HG02588 (cell line): ENCODE data around the gene OGFR.

Experiments
- ATAC-seq: cut with Tn5 transposase; IDR thresholded peaks from one replicate; pipeline ENCODE4 v1.9.1; 2021; ENCODE audit warnings: mild to moderate bottlenecking, moderate library complexity; ENCODE audit not compliant: unreplicated experiment

Gene OGFR

DNA sequence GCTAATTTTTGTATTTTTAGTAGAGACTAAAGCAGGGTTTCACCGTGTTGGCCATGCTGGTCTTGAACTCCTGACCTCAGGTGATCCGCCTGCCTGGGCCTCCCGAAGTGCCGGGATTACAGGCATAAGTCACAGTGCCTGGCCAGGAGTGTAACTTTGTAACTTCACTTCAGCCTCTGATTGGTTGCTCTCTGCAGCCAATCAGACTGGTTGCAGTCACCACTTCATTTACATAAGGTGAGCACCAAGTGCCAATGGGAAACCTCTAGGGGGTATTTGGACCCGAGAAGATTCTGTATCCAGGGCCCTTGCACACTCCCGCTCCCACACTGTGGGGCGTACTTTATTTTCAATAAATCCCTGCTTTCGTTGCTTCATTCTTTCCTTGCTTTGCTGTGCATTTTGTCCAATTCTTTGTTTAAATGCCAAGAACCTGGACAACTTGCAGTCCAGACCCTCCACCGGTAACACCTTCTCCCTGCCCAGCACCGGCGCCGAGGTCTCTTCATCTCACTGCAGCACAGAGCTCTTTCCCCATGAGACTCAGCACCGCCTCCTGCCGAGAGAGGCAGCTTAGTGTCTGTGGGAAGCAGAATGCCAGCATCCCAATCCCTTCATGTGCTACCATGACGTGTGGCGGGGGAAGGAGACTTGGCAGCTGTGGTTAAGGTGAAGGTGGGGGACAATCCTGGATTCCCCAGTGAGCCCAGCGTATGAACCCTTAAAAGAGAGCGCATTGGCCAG is 22.3 kb upstream of the OGFR start:
- ATAC-seq, result no peak

DNA sequence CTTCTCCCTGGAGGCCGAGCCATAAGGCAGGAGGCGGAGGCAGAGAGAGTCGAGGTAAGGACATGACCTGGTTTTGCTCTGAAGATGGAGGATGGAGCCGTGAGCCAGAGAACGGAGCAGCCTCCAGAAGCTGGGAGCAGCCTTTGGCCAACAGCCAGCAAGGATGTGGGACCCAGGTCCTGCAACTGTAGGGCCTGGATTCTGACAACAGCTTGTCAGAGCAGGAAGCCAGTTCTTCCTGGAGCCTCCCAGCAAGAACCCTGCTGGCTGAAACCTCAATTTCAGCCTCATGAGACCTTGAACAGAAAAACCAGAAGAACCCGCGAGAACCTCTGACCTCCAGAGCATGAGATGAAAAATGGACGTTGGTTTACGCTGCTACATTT is 21.7 kb upstream of the OGFR start:
- ATAC-seq, result no peak

DNA sequence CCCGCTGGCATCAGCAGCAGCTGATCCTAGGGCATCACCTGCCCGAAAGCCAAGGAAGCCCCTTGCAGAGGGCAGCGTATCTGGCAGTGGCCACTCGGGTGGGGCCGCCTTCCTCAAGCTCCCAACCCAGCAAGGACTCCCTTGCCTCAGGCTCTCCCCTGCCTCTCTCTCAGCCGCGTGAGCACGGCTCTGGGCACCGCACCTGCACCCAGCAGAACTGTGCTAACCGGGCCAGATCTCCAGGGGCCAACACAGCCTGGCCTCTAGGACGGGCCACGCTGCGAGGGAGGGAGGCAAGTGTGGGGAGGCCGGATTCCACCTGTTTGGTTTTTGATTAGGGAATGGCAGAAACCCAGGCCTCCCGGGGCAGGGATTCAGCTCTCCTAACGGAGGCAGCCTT is 20.1 kb upstream of the OGFR start:
- ATAC-seq, result no peak

DNA sequence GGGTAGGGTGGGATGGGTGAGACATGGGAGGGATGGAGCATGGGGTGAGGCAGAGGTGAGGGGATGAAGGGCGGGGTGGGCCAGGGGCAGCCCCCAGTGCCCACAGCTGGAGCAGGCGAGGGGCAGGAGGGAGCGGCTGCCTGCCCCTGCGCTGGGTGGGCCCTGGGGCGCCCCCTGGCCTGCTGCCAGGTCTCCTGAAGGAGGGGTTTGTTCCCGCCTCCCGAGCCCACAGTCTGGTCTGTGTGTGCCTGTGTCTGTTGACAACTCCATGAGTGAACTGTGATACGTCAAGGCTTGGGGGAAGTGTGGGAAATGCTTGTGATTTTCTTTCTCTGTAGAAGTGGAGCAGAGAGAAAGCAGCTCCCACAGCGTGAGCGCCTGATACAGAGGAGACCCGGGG is 19.2 kb upstream of the OGFR start:
- no peak for ATAC-seq

DNA sequence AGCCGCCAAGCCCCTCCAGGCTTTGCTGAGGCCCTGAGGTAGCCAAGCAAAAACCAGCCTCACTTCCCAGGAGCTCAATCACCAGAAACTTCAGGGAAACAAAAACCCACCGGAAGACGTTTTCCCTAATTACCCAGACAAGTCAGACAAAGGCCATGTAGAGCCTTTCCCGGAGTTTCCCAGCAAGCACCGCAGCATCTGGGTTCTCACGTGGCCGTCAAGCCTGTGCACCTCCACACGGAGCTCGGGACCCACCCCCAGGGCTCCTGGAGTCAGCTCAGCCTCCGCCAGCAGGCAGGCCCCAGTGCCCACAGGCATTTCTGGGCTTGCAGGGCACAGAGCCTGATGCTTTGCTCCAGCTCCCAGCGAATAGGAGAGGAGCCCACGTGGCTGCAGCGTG is 18.5 kb upstream of the OGFR start:
- ATAC-seq, result no peak

DNA sequence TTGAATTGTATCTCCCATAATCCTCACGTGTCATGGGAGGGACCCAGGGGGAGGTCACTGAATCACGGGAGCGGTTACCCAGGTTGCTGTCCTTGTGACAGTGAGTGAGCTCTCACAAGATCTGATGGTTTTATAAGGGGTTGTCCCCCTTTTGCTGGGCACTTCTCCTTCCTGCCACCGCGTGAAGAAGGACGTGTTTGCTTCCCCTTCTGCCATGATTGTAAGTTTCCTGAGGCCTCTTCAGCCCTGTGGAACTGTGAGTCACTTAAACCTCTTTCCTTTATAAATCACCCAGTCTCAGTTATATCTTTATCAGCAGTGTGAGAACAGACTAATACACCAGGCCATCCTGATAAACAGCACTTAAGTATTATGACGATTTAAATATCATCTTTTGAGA is 17.3 kb upstream of the OGFR start:
- ATAC-seq, result no peak

DNA sequence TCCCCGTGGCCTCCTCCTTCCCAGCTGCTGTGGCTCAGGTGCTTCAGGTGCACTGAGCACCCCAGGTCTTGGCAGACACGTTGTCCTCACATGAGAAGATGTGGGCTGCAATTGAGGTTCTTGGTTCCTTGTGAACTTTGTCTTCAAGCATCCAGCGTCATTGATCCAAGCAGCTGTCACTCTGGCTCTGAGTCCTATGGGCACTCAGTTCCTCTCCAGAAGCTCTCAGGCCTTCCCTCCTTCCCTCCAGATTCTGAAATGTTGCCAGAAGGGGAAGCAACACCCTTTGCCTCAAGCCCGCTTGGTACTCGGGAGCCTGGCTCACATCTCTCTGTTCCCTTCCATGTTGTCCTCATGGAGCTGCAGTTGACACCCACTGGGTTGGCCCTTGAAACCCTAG is 16.8 kb upstream of the OGFR start:
- ATAC-seq, result no peak

DNA sequence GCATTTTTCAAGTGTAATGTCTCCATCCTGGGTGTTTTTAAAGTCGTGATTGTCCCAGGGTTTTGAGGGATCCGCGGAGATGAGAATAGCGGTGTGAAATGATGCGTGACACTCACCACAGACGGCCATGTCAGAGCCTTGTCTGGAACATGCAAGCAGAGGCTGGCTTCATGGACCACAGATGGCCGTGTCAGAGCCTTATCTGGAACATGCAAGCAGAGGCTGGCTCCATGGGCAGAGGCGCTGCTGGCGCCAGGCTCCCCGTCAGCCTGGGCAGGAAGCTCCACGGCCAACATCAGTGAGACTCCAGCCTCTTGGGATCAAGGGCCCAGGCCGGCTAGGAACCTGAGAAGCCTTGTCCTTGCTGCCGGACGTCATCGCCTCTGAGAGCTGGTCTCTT is 16.0 kb upstream of the OGFR start:
- ATAC-seq, result no peak

DNA sequence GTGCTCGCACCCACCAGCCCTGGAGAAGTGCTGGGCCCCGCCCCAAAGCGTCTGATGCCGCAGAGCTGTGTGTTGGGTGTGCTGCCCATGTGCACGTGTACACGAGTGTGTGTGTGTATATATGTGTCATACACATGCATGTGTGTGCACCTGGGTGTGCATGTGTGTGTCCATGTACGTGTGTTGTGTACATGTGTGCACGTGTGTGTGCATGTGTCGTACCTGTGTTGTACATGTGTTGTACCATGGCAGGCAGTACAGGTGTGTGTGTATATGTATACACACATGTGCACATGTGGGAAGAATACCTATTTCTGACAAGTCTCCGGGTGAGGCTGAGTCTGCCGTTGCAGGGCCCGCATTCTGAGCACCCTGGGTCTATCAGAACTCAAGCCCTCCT is 14.6 kb upstream of the OGFR start:
- no peak for ATAC-seq

DNA sequence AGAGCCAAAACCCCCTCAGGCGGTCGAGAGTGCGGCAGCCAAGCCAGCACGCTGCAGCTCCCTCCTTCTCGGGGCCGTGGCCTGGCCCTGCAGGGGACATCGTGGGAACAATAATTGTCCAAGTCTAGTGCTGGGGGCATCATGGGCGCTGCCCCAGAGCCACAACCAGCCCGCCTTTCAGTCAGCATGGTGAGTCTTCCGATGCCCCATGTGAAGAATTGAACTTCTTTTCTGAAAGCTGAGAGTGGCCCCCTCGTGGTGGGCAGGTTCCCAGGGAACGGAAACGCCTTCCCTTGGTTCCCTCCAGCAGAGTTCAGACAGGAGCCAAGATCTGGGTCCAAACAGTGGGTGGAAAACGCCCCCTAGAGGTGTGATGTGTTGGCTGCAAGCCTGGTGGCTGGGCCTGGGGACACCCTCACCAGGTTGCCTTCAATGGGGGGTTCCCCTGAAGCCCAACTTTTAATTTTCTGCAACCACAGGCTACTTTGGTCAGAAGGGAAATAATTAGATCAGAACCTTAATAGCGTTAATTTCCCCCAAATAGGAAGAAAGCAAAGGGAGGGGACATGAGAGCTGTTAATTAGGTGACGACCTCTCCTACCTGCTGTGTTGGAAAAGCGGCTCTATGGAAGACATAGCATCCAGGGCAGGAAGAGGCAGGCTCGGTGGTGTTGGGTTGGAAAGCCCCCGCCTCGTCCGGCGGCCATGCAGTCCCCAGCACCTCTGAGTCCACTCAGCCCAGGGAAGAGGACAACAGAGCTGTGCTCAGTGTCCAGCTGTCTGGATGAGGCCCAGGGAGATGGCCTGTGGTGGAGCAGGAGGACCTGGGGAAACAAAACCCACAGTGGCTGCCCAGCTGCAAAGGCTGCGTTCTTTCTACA is 13.1 kb upstream of the OGFR start:
- no peak for ATAC-seq

DNA sequence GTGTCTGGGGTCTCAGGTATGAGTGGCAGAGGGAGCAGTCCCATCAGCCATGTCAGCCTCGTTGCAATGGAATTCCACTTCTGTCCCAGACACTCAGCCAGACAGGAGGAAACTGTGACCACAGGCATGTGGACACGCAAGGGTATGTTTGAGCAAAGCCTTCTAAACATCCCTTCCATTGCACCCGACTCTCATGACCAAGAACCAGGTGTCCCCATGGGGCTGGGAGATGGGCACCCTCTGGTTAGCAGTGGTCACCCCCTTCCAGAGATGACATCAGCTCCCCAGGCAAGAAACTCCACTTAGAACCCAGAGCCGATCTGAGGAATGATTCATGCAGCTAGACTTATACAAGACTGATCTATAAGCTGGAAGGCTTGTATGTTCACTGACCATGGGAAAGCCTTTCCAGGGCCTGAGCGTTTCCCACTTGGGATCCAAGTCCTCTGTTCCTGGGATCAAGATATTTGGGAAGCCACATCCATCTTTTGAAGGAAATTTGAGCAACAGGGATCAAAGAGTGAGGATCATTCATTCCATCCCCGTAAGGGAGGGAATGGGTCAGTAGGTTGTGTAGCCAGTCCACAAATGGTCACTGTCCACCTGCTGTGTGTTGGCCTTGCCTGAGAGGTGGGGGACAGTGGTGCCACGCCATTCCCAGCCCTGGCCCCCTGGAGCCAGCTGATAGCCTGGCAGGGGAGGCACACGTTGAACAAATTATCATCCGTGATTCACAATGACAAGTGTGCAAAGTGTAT is 12.3 kb upstream of the OGFR start:
- ATAC-seq, result no peak

DNA sequence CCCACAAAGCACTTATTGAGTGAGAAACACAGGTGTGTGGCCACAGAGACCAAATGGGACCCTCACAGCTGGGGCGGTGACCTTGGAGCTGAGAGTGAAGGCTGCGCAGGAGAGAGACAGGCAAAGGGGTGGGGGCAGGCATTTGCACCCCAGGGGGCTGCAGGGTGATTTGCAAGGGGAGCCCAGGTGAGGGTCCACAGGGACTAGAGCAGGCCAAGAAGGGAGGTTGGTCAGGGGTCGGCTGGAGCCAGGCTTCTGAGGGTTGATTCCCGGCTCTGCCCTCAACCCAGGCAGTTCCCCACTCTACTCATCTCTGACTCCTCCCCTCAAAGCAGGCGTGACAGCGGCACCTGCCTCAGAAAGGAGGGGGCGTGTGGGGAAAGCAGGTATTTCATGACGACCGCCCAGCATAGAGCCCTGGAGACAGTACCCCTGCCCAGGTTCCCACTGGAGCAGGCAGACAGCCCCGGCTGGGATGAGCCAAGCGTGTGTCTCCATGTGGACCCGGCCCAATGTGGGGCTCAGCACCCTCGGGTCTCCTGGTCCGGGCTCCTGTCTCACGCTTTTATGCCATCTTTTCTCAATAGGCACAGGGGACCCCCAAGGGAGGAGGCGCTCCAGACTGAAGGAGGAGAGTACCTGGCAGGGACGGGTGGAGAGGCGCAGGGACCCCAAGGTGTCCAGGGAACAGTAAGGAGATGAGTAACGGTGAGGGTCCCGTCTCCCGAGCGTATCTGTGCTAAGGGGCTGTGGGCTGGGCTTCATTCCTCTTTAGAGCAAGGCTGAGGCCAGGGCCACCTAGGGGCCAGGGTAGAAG is 11.5 kb upstream of the OGFR start:
- no peak for ATAC-seq

DNA sequence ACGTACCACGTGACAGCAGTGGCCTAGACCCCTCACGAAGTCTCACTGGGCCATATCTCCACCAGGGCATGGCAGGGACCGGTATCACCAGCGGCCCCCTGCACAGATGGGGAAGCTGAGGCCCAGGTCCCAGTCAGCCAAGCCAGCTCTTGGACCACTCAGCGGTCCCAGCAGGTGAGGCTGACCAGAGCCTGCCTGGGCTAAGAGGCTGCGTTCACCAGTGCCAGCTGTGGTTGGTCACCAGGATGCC is 11.0 kb upstream of the OGFR start:
- no peak for ATAC-seq

DNA sequence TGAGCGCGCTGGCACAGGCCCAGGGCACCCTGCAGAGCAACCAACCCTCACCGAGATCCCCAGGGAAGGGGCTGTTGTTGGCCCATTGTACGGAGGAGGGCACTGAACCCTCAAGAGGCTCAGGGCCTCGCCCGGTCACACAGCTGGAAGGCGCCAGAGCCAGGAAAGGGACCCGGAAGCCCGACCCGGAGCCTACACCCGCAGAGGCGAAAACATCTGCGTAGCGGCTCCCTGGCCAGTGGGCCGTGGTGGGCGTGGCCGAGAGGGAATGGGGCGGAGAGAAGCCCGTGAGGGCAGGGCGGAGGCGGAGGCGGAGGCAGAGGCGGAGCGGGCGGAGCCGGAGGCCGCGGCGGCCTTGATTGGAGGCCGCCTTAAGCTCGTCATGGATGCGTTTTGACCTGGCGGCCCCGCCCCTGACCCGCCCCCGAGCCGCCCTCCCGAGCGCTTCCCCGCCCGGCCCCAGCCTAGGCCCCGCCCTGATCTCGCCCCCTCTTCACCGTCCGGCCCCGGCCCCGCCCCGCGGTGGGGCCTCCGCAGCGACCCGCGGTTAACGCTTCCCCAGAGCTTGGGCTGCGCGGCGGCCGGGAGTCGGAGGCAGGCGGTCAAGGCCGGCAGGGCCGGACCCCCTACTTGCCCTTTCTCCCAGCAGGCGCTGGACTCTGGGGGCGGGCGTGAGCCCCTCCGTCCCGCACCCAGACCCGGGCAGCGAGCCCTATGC is 10.5 kb upstream of the OGFR start:
- peak; percentile 59 for ATAC-seq

DNA sequence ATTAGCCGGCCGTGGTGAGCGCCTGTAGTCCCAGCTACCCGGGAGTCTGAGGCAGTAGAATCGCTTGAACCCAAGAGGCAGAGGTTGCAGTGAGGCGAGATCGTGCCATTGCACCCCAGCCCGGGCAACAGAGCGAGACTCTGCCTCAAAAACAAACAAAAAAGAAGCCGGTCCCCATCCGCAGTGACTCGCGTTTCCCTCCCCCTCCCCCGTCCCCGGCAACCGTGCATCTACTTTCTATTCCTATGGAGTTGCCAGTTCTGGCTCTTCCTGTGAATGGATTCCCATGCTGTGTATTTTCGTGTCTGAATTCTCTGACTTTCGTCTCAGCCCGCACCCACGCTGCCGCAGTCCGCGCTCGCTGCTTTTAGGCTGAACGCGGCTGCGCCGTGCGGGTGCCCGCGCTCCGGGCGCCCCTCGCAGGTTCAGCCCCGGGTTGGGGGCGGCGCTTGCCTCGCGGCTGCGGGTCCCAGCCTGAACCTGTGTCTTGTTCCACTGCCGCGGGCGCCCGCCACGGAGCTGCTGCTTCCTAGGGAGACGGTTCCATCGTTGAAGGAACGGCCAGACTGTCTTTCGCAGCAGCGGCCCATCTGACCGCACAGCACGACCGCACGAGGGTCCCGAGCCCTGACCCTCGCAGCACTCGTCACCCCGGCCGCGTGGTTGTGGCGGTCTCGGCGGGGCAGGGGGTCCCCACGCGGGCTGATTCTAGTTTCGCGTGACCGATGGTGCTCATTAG is 9.4 kb upstream of the OGFR start:
- ATAC-seq, result no peak

DNA sequence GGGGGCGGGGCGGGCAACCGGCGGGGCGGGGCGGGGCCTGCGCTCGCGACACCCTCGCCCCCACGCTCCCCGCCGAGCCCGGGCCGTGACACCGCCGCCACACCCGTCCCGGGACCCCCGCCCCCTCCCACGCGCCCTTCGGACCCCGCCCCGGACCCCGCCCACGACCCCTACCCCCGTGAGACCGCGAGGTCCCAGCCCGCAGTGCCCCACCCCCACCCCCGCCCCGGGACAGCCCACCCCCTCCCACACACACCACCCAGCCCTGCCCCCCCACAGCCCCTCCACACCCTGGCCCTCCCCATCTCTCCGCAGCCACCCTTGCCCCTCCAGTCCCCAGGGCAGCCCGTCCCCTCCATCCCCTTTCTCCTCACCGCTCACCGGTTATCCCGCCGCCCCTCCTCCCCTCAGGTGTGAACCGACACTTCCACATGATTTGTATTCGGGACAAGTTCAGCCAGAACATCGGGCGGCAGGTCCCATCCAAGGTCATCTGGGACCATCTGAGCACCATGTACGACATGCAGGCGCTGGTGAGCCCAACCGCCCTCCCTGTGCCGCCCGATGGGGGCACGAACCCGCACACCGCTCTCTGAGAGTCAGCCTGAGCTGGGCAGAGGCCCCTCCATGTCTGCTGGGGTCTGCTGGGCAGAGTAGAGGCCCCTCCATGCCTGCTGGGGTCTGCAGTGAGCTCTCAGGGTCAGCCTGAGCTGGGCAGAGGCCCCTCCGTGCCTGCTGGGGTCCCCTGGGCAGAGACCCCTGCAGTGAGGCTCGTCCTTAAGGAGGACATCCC is 7.7 kb upstream of the OGFR start:
- ATAC-seq, result no peak

DNA sequence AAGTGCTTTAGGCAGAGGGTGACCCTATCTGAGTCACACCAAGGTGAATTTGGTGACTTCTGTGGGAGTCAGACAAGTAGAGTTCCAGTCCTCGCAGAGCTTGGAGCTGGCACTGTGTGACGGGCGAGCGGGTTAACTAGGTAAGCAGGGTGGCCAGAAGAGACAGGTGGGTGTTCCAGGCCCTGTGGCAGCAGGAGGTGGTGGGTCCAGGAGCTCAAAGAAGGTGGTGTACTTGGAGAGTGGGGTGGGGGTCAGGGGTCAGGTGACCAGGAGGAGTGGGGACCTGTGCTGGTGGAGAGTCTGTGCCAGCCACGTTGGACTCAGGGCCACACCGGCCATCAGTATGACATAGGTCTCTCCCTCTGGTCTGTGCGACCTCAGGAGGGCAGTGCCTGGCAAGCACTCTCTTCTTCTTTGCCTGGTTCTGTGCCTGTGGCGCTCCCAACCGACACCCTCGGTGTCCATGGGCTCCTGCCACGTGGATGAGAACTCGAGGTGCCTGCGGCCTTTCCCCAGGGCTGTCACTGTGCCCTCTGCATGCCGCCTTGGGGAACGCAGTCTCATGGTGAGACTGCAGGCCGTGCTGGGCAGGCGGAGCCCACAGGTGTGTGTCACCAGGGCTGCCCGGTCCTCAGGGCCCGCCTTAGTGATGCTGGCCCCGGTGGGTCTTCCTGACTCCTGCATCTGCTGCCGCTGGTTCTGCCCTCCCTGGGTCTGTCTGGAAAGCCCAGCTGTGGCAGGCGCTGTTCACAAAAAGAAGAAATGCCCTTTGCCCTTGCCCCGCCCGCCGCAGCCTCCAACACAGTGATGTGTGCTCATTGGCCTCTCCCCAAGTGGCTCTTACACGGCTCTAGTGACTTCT is 6.7 kb upstream of the OGFR start:
- ATAC-seq, result no peak

DNA sequence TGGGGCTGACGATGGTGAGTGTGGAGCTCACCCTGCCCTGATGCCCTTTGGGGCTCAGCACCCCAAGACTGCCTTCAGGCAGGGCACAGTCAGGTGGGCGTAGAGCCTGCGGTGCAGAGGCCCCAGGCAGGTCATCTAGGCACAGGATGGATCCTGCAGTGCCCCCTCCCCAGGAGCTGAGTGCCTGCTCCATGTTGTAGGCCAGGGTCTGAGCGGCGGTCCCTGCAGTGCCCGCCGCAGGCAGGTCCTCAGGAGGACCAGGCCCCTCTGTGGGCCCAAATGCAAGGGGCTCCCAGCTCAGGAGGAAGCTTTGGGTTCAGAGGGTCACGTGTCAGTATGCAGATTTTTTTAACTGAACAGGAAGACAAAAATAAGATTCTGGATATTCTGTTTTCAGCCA is 5.6 kb upstream of the OGFR start:
- no peak for ATAC-seq
